ENCODE data around the gene HDAC11.

DNA sequence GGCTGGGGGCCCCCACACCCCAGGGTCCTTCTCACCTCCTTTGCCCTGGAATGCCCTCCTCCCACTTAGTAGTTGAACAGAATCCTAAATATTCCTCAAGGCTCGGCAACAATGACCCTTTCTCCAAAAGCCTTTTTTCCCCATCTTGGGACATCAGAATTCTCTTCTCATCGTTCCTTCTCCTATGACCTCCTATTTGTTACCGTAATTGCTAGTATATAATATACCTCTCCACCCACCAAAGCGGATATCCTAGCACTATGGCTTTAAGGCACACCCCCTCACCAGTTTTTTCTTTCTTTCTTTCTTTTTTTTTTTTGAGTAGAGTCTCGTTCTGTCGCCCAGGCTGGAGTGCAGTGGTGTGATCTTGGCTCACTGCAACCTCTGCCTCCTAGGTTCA, 16.8 kb downstream of the HDAC11 start:
- TF ChIP-seq POLR2A (IDR thresholded peaks at IDR 0.05) = no peak
- TF ChIP-seq, protein P1, sequence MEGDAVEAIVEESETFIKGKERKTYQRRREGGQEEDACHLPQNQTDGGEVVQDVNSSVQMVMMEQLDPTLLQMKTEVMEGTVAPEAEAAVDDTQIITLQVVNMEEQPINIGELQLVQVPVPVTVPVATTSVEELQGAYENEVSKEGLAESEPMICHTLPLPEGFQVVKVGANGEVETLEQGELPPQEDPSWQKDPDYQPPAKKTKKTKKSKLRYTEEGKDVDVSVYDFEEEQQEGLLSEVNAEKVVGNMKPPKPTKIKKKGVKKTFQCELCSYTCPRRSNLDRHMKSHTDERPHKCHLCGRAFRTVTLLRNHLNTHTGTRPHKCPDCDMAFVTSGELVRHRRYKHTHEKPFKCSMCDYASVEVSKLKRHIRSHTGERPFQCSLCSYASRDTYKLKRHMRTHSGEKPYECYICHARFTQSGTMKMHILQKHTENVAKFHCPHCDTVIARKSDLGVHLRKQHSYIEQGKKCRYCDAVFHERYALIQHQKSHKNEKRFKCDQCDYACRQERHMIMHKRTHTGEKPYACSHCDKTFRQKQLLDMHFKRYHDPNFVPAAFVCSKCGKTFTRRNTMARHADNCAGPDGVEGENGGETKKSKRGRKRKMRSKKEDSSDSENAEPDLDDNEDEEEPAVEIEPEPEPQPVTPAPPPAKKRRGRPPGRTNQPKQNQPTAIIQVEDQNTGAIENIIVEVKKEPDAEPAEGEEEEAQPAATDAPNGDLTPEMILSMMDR (IDR thresholded peaks at IDR 0.05) = no peak

All from heart left ventricle (tissue), 13 donors.